H9 (cell line): Measurements from ENCODE around the gene KIF4A. TPM values are rescaled to one million over a fixed set of nuclear protein-coding genes. Genes with fewer than 3 reads are reported as not detected.

ENCODE experiments used
- DNase-seq: peaks from one replicate; pipeline ENCODE4 v3.0.0-alpha.2; 2017
- H2AFZ ChIP-seq: one replicate; pipeline ENCODE4 v1.6.1; 2013; ENCODE audit warnings: mild to moderate bottlenecking, low read length, control low read depth, moderate library complexity
- H2AK5ac ChIP-seq: 2 replicates; pipeline ENCODE4 v1.6.1; 2013; ENCODE audit warnings: low read length, control low read depth, mixed read lengths; ENCODE audit not compliant: insufficient read length
- H2BK120ac ChIP-seq: one replicate; pipeline ENCODE4 v1.6.1; 2013; ENCODE audit warnings: low read depth, mild to moderate bottlenecking, low read length, control low read depth, inconsistent platforms; ENCODE audit not compliant: poor library complexity, severe bottlenecking
- H2BK12ac ChIP-seq: 2 replicates; pipeline ENCODE4 v1.6.1; 2013; ENCODE audit warnings: low read length, control low read depth, mixed read lengths, low read depth; ENCODE audit not compliant: insufficient read length
- H2BK15ac ChIP-seq: 2 replicates; pipeline ENCODE4 v1.6.1; 2013; ENCODE audit warnings: low read depth, low read length, control low read depth
- H2BK20ac ChIP-seq: one replicate; pipeline ENCODE4 v1.6.1; 2013; ENCODE audit warnings: low read depth, mild to moderate bottlenecking, low read length, control low read depth, inconsistent platforms; ENCODE audit not compliant: poor library complexity, severe bottlenecking
- H2BK5ac ChIP-seq: 2 replicates; pipeline ENCODE4 v1.6.1; 2013; ENCODE audit warnings: low read length, control low read depth, mixed read lengths; ENCODE audit not compliant: insufficient read length
- H3K14ac ChIP-seq: 2 replicates; pipeline ENCODE4 v1.6.1; 2013; ENCODE audit warnings: low read length, control low read depth; ENCODE audit not compliant: insufficient read depth
- H3K18ac ChIP-seq: 2 replicates; pipeline ENCODE4 v1.6.1; 2013; ENCODE audit warnings: low read depth, mild to moderate bottlenecking, mixed read lengths, low read length, control low read depth; ENCODE audit not compliant: insufficient read length
- H3K23ac ChIP-seq: 2 replicates; pipeline ENCODE4 v1.6.1; 2013; ENCODE audit warnings: low read length, control low read depth, mixed read lengths, low read depth; ENCODE audit not compliant: insufficient read length
- H3K23me2 ChIP-seq: 2 replicates; pipeline ENCODE4 v1.6.1; 2013; ENCODE audit warnings: low read depth, mild to moderate bottlenecking, mixed read lengths, low read length, control low read depth; ENCODE audit not compliant: insufficient read length, poor library complexity, severe bottlenecking
- H3K27ac ChIP-seq: 2 replicates; pipeline ENCODE4 v1.5.1; 2013; ENCODE audit warnings: low read length, control low read depth, mixed read lengths, low read depth; ENCODE audit not compliant: insufficient read length
- H3K27me3 ChIP-seq: 2 replicates; pipeline ENCODE4 v1.6.1; 2013; ENCODE audit warnings: low read length, control low read depth, inconsistent platforms; ENCODE audit not compliant: insufficient read depth
- H3K4ac ChIP-seq: 2 replicates; pipeline ENCODE4 v1.6.1; 2013; ENCODE audit warnings: low read depth, mild to moderate bottlenecking, control low read depth, inconsistent platforms, low read length, moderate library complexity
- H3K4me1 ChIP-seq: 2 replicates; pipeline ENCODE4 v1.6.1; 2013; ENCODE audit warnings: low read length, control low read depth, inconsistent platforms; ENCODE audit not compliant: insufficient read depth
- H3K4me2 ChIP-seq: 2 replicates; pipeline ENCODE4 v1.6.1; 2013; ENCODE audit warnings: low read length, control low read depth, mixed read lengths; ENCODE audit not compliant: insufficient read length, insufficient read depth
- H3K56ac ChIP-seq: 2 replicates; pipeline ENCODE4 v1.6.1; 2013; ENCODE audit warnings: low read depth, mild to moderate bottlenecking, mixed read lengths, low read length, control low read depth; ENCODE audit not compliant: insufficient read length
- H3K79me1 ChIP-seq: 2 replicates; pipeline ENCODE4 v1.6.1; 2013; ENCODE audit warnings: low read depth, mild to moderate bottlenecking, moderate library complexity, low read length, control low read depth, inconsistent platforms; ENCODE audit not compliant: insufficient read depth, poor library complexity, severe bottlenecking
- H3K79me2 ChIP-seq: 2 replicates; pipeline ENCODE4 v1.6.1; 2013; ENCODE audit warnings: low read length, control low read depth, inconsistent platforms; ENCODE audit not compliant: insufficient read depth
- H3K9ac ChIP-seq: 2 replicates; pipeline ENCODE4 v1.6.1; 2013; ENCODE audit warnings: low read length, control low read depth, mixed read lengths; ENCODE audit not compliant: insufficient read length; ENCODE audit errors: extremely low read depth
- H3K9me3 ChIP-seq: one replicate; pipeline ENCODE4 v1.6.1; 2013; ENCODE audit warnings: low read depth, low read length, inconsistent platforms; ENCODE audit not compliant: control insufficient read depth
- H3T11ph ChIP-seq: one replicate; pipeline ENCODE4 v1.6.1; 2013; ENCODE audit warnings: mild to moderate bottlenecking, low read length, control low read depth, inconsistent platforms
- H4K20me1 ChIP-seq: one replicate; pipeline ENCODE4 v1.6.1; 2013; ENCODE audit not compliant: control insufficient read depth, insufficient read length, insufficient read depth
- H4K5ac ChIP-seq: 2 replicates; pipeline ENCODE4 v1.6.1; 2013; ENCODE audit warnings: low read depth, mild to moderate bottlenecking, mixed read lengths, low read length, control low read depth; ENCODE audit not compliant: insufficient read length
- H4K8ac ChIP-seq: replicated peaks from 2 replicates; pipeline ENCODE4 v1.6.1; 2013; ENCODE audit warnings: low read length, control low read depth, mixed read lengths, low read depth; ENCODE audit not compliant: insufficient read length
- H4K91ac ChIP-seq: 2 replicates; pipeline ENCODE4 v1.6.1; 2013; ENCODE audit warnings: low read depth, mild to moderate bottlenecking, moderate library complexity, mixed read lengths, low read length, control low read depth; ENCODE audit not compliant: insufficient read length
- H3K27ac Mint-ChIP-seq, 3 experiments: 2 replicates in 2 of 3; 3 replicates in 1 of 3; pipeline ENCODE4 v1.8.0; 2020 to 2021; ENCODE audit warnings: mixed read lengths in 3 of 3, mild to moderate bottlenecking in 1 of 3, moderate library complexity in 1 of 3
- H3K27me3 Mint-ChIP-seq: 2 replicates; pipeline ENCODE4 v1.8.0; 2021; ENCODE audit warnings: low read depth, mild to moderate bottlenecking, moderate library complexity, mixed read lengths
- H3K36me3 Mint-ChIP-seq, 3 experiments: 2 replicates in 2 of 3; 3 replicates in 1 of 3; pipeline ENCODE4 v1.8.0; 2020 to 2021; ENCODE audit warnings: low read depth in 3 of 3, mixed read lengths in 3 of 3; ENCODE audit not compliant: insufficient read depth in 1 of 3
- H3K4me1 Mint-ChIP-seq, 2 experiments: 2 replicates each; pipeline ENCODE4 v1.8.0; 2020; ENCODE audit warnings: mixed read lengths in 2 of 2
- H3K4me3 Mint-ChIP-seq, 2 experiments: 2 replicates in 1 of 2; 3 replicates in 1 of 2; pipeline ENCODE4 v1.8.0; 2020 to 2021; ENCODE audit warnings: mild to moderate bottlenecking in 2 of 2, mixed read lengths in 2 of 2, moderate library complexity in 1 of 2
- H3K9me3 Mint-ChIP-seq, 2 experiments: 2 replicates in 1 of 2; 3 replicates in 1 of 2; pipeline ENCODE4 v1.8.0; 2020; ENCODE audit warnings: mild to moderate bottlenecking in 2 of 2, mixed read lengths in 2 of 2, moderate library complexity in 1 of 2
- CTCF ChIP-seq: fragments of 200-600 bp; sonication (generic); conservative IDR thresholded peaks from 3 replicates; pipeline ENCODE4 v1.8.0; 2021; ENCODE audit warnings: antibody characterized with exemption, mild to moderate bottlenecking
- WGBS: extraction: QIAGEN DNeasy Blood & Tissue Kit; methylation state at CpG from one replicate; pipeline ENCODE4 v1.1.7; 2013; ENCODE audit warnings: missing lambda C conversion rate, low lambda C conversion rate, mixed read lengths; ENCODE audit not compliant: insufficient read length; ENCODE audit errors: extremely low coverage; 5-methylcytosine and 5-hydroxymethylcytosine counted together
- total RNA-seq: library from RNA; stranded (reverse); gene quantifications from 2 replicates; pipeline ENCODE4 v1.2.1, GENCODE V29; 2021

The KIF4A gene
- total RNA-seq, 1 experiment from 2014 or later = 41.8 TPM

- Histone ChIP-seq H2BK120ac (no peak overlapping the region), H3K18ac (no peak overlapping the region), H3K4me1 (no peaks in the 10 kb centered on the region), H2BK12ac (no peak overlapping the region), H4K91ac (no peak overlapping the region), H3K27me3 (peaks cover 2% of the 10 kb centered on the region; the same call in 1 of the 2 replicates), H3K23me2 (no peaks in the 10 kb centered on the region), H3K23ac (no peak overlapping the region), H3K4ac (no peak overlapping the region), H2BK20ac (no peak overlapping the region), H3K56ac (no peak overlapping the region), H3T11ph (no peak overlapping the region), H3K9ac (no peak overlapping the region), H2AK5ac (no peak overlapping the region), H3K4me2 (no peak overlapping the region), H2BK15ac (no peak overlapping the region), H3K79me1 (no peaks in the 10 kb centered on the region), H2BK5ac (no peak overlapping the region), H3K14ac (no peak overlapping the region; the same call in 1 of the 2 replicates), H3K9me3 (peaks cover 67% of the 10 kb centered on the region), H4K5ac (no peak overlapping the region), H3K79me2 (no peaks in the 10 kb centered on the region), H4K20me1 (no peaks in the 10 kb centered on the region), H2AFZ (no peak overlapping the region), H4K8ac (no peak overlapping the region), H3K27ac (no peak overlapping the region)
- no CpG with 5 or more reads among the region's 16 CpGs for WGBS
- Mint-ChIP-seq H3K4me3 (no peak overlapping the region; a peak in 1 of 5 replicates), H3K9me3 (peaks cover 66 to 67% of the 10 kb centered on the region in 2 experiments), H3K27me3 (peaks cover 28% of the 10 kb centered on the region), H3K4me1 (peaks cover 0 to 14% of the 10 kb centered on the region in 2 experiments; a peak in 2 of 4 replicates), H3K36me3 (peaks cover 0 to 4% (median 4%) of the 10 kb centered on the region in 3 experiments; a peak in 1 of 7 replicates), H3K27ac (no peak overlapping the region)
- TF ChIP-seq CTCF = no peak
- DNase-seq = no peak
Observed at GRCh38 chrX:70446380-70447350, 156.8 kb downstream of the KIF4A start.
